Mesothelial cell of epicardium (in vitro differentiated cells): ENCODE data around the gene KRTAP22-2. TPM values are rescaled to one million over a fixed set of nuclear protein-coding genes. Genes with fewer than 3 reads are reported as not detected.

ENCODE experiments used
- DNase-seq, 2 experiments: peaks; one replicate each; pipeline ENCODE4 v3.0.0; 2021; ENCODE audit warnings: low spot score in 2 of 2; ENCODE audit not compliant: unreplicated experiment in 2 of 2
- H3K27ac Mint-ChIP-seq: 2 replicates; pipeline ENCODE4 v1.8.0; 2021; ENCODE audit warnings: mixed read lengths
- H3K27me3 Mint-ChIP-seq: 2 replicates; pipeline ENCODE4 v1.8.0; 2021; ENCODE audit warnings: low read depth, mixed read lengths
- H3K36me3 Mint-ChIP-seq: 2 replicates; pipeline ENCODE4 v1.8.0; 2021; ENCODE audit warnings: mixed read lengths
- H3K4me1 Mint-ChIP-seq: 2 replicates; pipeline ENCODE4 v1.8.0; 2021; ENCODE audit warnings: mixed read lengths
- H3K4me3 Mint-ChIP-seq: 2 replicates; pipeline ENCODE4 v1.8.0; 2021; ENCODE audit warnings: mild to moderate bottlenecking, moderate library complexity, mixed read lengths
- H3K9me3 Mint-ChIP-seq: 2 replicates; pipeline ENCODE4 v1.8.0; 2021; ENCODE audit warnings: mixed read lengths
- CTCF ChIP-seq: fragments of 200-600 bp; sonication (generic); IDR thresholded peaks from one replicate; pipeline ENCODE4 v1.5.0; 2021; ENCODE audit warnings: antibody characterized with exemption; ENCODE audit not compliant: unreplicated experiment
- total RNA-seq: library from RNA; stranded (reverse); gene quantifications from 3 replicates; pipeline ENCODE4 v1.2.1, GENCODE V29; 2021

Gene KRTAP22-2
- not detected in 3 replicates for total RNA-seq

- no peaks in the 10 kb centered on the region for H3K4me1 Mint-ChIP-seq
- H3K36me3 Mint-ChIP-seq = no peaks in the 10 kb centered on the region
- no peak for TF ChIP-seq CTCF
- no peak within 1 kb of the TSS for H3K27ac Mint-ChIP-seq
- DNase-seq = no peak
- no peak within 1 kb of the TSS for H3K4me3 Mint-ChIP-seq
- H3K27me3 Mint-ChIP-seq = no peaks in the 10 kb centered on the region
- H3K9me3 Mint-ChIP-seq = peaks cover 42% of the 10 kb centered on the region
These were observed at the start of gene KRTAP22-2 for GRCh38 chr21:30590297-30590696. TSS of gene KRTAP22-2 (minus strand) at chr21:30590397.

GRCh38 chr21:30638686-30639085, 48.5 kb upstream of the KRTAP22-2 start:
- no peak for DNase-seq
- TF ChIP-seq CTCF = no peak
- H3K27me3 Mint-ChIP-seq = no peaks in the 10 kb centered on the region
- no peak overlapping the region for H3K4me3 Mint-ChIP-seq
- no peaks in the 10 kb centered on the region for H3K4me1 Mint-ChIP-seq
- no peak overlapping the region for H3K27ac Mint-ChIP-seq
- no peaks in the 10 kb centered on the region for H3K36me3 Mint-ChIP-seq
- peaks cover 52% of the 10 kb centered on the region for H3K9me3 Mint-ChIP-seq

GRCh38 chr21:30634906-30635305, 44.7 kb upstream of the KRTAP22-2 start, which contains the start of gene KRTAP20-2:
TSS of gene KRTAP20-2 (plus strand) at chr21:30635206. CDS start at chr21:30635264, 58 bp downstream.
- DNase-seq = no peak
- TF ChIP-seq CTCF = no peak
- Mint-ChIP-seq H3K27ac (no peak within 1 kb of the TSS), H3K4me1 (no peaks in the 10 kb centered on the region), H3K36me3 (no peaks in the 10 kb centered on the region), H3K27me3 (no peaks in the 10 kb centered on the region), H3K4me3 (no peak within 1 kb of the TSS), H3K9me3 (peaks cover 52% of the 10 kb centered on the region)

GRCh38 chr21:30629200-30629599, 39.0 kb upstream of the KRTAP22-2 start:
- H3K27ac Mint-ChIP-seq = no peak overlapping the region
- no peaks in the 10 kb centered on the region for H3K27me3 Mint-ChIP-seq
- DNase-seq = no peak
- H3K4me3 Mint-ChIP-seq = no peak overlapping the region
- no peaks in the 10 kb centered on the region for H3K36me3 Mint-ChIP-seq
- H3K4me1 Mint-ChIP-seq = no peaks in the 10 kb centered on the region
- peaks cover 62% of the 10 kb centered on the region for H3K9me3 Mint-ChIP-seq
- no peak for TF ChIP-seq CTCF

GRCh38 chr21:30628109-30628508, 37.9 kb upstream of the KRTAP22-2 start:
- peaks cover 61% of the 10 kb centered on the region for H3K9me3 Mint-ChIP-seq
- TF ChIP-seq CTCF = no peak
- H3K36me3 Mint-ChIP-seq = no peaks in the 10 kb centered on the region
- H3K27ac Mint-ChIP-seq = no peak overlapping the region
- no peaks in the 10 kb centered on the region for H3K4me1 Mint-ChIP-seq
- H3K27me3 Mint-ChIP-seq = no peaks in the 10 kb centered on the region
- no peak overlapping the region for H3K4me3 Mint-ChIP-seq
- no peak for DNase-seq
